Activated CD8-positive, alpha-beta memory T cell treated with anti-CD3 and anti-CD28 coated beads for 48 hours (primary cell): ENCODE results near the gene CPSF2.

Source experiments
- DNase-seq, 3 experiments: peaks; one replicate each; pipeline ENCODE4 v3.0.0-alpha.2; 2020; ENCODE audit warnings: low read depth in 2 of 3, low spot score in 2 of 3

Gene CPSF2

DNA sequence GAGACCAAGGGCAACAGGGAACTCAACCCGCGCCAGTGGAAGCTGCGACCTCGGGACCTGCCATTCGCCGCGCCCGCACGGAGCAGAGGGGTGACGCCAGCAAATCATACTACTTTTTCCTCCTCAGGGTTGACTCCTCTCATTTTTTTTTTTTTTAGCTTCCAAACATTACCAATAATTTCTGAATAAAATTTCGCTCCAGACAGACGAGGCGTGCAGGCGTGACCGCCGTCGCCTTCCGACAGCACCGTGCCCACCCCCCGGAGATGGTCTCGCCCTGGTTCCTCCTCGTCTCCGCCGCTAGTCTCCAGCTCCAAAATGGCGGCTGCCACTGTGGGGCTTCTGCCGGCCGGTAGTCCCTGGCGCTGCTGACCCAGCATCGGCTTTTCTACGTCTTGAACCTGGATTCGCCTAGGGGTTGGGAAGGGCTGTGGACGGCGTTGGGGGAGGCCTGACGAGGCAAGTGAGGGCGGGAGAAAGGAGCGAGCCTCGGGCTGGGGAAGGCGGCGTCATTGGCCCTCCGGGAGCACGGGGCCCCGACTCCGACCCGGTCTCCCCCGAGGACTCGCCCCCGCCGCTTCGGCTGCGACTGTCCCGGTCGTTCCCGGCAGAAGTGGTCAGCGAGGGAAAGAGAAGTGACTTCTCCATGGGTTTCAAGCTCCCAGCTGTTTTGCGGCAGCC lies at the start of gene CPSF2, which contains the start of gene NDUFB1:
CPSF2 (plus strand) TSS at position 300 of the 681 bp plus-strand sequence. CDS start 9,016 bp downstream, outside the sequence.
NDUFB1 (minus strand) TSS at position 37 of the 681 bp plus-strand sequence. CDS start 4,069 bp downstream, outside the sequence.
- peak; percentile 61 to 74 (median 70) for DNase-seq

DNA sequence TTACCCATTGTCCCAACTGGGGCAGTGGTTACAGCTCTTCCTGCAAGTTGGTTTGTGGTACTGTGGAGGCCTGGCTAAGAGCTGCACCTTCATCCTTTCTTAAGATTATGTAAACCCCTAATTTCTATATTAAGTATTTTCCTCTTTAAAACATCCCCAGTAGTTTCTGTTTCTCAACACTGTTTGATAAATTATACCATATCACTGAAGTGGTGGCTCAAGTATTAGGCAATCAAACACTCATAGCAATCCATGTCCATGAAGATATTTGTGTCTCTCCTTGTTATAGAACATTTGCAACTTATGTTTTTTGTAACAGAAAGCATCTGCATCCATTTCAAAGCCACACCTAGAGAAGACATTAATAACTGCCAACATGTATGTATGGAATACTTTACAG lies 47.2 kb upstream of the CPSF2 start:
- DNase-seq: no peak

DNA sequence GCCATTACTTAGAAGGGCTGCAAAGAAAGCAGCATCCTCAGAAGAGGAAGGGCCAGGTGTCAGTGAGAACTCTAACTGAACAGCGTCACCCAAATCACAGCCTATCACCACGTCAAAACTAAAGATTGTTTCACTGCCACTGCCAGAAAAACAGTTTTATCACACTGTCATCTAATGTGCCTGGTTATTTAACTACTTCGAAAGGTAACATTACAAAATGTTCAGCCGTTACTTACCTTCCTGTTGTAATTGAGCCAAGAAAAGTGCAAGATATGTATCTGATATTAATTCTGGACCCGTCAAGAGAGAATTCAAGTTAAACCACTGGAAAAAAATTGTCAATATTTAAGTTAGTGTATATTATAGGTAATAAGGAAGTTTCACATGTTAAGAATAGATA lies 33.3 kb upstream of the CPSF2 start:
- DNase-seq: no peak

DNA sequence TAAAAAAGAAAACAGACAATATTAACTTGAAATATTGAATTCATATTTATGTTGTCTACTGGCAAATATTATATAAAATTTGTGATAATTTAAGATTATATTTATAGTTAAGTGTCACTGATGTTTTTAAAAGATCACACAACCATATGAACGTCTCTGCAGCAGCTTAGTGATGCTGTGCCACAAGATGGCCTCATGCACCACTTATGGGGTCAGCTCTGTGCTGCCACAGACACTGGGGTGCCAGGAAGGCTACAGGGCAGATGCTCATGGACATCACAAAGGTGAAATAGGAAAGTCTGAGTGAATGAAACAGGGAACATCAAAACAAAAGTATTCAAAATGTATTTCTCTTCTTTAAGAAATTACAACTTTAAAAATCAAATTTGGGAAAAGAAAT lies 28.4 kb upstream of the CPSF2 start:
- DNase-seq: no peak

- DNase-seq: no peak
Observed at GRCh38 chr14:92099802-92100201, 22.0 kb upstream of the CPSF2 start.

DNA sequence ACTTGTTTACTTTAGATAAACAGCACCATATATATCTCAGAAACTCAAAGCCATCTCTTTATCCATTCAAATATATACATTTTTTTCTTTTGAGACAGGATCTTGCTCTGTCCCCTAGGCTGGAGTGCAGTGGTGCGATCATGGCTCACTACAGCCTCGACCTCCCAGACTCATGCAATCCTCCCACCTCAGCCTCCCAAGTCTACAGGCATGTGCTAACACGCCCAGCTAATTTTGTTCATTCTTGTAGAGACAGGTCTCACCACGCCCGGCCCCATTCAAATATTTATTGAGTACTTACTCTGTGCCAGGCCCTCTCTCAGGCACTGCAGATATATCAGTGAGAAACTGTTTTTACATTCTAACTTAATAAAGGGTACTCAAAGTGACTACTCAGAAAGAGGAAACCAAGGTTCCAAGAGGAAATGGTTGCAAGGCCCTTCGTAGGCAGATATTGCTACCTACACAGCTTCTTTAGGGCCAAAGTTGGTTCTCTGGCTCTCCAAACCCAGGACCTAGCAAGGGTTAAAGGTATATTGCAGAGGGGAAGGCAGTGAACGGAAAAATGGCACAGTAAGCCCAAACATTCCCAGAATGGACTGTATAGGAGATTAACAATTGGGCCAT lies 18.3 kb upstream of the CPSF2 start:
- no peak for DNase-seq

DNA sequence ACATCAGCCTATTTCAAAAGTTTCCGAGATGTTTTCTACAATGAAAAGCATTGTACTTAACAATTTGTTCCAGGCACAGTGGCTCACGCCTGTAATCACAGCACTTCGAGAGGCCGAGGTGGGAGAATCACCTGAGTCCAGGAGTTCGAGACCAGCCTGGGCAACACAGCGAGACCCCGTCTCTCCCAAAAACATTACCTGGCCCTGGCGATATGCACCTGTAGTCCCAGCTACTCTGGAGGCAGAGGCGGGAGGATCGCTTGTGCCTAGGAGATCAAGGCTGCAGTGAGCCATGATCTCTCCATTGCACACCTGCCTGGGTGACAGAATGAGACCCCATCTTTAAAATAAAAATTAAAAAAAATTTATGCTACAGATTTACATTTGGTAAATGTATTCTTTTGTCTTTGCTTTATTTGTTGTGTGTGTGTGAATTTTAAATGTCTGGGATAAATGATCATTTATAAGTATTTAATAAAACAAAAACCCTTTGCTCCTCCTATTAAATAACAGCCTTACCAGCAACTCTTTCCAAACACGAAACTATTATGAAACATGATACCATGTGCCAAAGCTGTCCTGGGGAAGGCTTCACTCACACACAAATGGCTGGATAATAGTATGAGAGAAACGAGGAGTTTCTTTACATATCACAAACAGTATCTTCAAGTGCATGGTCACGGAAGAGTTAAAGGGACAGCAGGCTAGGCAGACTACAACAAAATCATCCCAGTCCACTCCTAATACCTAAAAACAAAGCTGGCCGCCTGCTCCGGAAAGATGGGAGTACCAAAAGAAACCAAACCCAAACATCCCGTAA lies 16.5 kb upstream of the CPSF2 start:
- no peak for DNase-seq

GRCh38 chr14:92105893-92106142 lies 16.0 kb upstream of the CPSF2 start:
- DNase-seq: no peak

DNA sequence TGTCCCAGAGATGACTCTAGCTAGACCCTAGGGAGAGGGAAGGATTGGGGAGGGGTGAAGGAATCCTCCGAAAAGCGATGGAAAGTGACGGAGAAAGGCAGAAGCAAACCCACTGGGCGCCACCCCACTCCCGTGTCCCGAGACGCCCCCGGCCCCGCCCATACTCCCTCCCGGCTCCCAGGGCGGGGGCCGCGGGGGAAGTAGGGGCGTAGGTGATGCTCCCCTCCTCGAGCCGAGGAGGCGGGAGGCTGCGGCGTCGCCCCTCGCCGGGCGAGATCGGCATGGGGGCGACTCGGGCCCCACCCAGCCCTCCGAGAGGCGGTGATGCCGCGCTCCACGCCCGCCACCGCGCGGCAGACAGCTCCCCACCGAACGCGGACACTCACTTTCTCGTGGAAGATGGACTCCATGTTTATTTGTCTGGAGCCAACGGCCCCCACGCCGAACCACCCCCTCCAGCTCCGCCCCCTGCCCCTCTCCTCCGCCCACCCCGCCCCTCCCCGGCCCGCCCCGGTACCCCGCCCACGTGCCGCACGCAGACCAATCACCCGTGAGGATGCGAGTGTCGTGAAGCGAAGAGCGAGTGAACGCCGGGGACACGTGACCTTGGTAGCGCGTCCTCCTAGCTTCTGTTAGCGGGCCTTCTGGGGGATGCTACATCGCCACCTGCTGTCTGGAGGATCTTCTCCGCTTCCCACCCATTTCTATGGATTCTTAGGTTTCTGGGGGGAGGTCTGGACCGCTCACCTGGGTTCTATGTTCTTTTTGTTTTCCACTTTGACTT lies 15.4 kb upstream of the CPSF2 start, which contains the start of gene ATXN3:
ATXN3 (minus strand) TSS at position 440 of the 784 bp plus-strand sequence; CDS start at position 410, 30 bp downstream.
- DNase-seq: peak; percentile 74 to 88 (median 85)

GRCh38 chr14:92108345-92109254 lies 13.2 kb upstream of the CPSF2 start:
- no peak for DNase-seq

GRCh38 chr14:92109490-92109889 lies 12.3 kb upstream of the CPSF2 start:
- DNase-seq: no peak

DNA sequence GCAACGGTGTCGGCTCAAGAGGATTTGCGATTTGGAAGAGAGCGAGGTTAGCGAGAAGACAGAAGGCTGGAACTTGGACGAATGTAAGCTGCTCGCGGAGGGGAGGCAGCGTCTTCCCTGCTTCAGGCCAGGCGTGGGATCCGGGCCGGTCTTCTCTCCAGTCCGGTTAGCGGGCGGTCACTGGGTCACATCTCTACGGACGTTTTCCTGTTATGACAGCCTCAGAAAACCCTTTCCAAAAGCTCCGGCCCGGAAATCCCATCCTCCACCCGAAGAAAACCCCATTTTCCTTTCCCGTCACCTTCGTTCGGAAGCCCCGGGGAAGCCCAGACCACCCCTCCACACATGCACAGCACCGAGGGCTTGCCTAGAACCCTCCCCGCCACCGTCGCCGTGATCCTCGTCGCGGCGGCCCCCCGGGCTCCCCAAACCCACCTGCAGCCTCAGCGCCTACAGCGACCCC lies 531 bp upstream of the CPSF2 start:
- DNase-seq: peak in 1 of 3 experiments; percentile 54

DNA sequence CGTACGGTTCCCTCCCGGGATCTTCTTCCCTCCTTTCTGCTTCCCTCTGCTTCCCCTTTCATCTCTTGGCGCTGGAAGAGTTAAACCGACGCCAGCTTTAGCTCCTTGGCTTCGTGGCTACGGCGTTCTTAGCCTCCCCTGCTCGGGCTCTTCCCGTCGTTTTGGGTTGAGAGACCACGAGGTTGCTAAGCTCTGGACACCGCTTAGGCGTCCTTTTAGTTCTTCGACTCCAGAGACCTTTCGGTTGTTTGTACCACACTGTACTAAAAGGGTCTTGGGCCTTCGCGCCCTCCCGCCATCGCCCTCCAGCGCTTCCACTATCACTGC lies 545 bp downstream of the CPSF2 start:
- no peak for DNase-seq

- no peak for DNase-seq
Observed at GRCh38 chr14:92122761-92123160, 992 bp downstream of the CPSF2 start.

- no peak for DNase-seq
Observed at GRCh38 chr14:92134456-92134855, 12.7 kb downstream of the CPSF2 start.

DNA sequence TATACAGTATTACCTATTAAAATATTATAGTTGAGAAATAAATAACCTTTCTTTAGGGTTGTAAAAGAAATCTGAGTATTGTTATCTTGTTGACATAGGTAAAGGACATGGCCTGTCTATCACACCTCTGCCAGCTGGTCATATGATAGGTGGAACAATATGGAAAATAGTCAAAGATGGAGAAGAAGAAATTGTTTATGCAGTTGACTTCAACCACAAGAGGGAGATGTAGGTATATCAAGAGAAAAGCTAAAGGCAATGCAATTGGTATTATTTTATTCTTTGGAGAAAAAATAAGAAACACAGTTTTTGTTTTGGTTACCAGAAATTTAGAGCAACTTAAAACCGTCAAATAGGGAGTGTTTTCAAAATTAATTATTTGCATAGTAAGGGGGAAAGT lies 13.5 kb downstream of the CPSF2 start:
- no peak for DNase-seq

- no peak for DNase-seq
Observed at GRCh38 chr14:92143309-92143708, 21.5 kb downstream of the CPSF2 start.

DNA sequence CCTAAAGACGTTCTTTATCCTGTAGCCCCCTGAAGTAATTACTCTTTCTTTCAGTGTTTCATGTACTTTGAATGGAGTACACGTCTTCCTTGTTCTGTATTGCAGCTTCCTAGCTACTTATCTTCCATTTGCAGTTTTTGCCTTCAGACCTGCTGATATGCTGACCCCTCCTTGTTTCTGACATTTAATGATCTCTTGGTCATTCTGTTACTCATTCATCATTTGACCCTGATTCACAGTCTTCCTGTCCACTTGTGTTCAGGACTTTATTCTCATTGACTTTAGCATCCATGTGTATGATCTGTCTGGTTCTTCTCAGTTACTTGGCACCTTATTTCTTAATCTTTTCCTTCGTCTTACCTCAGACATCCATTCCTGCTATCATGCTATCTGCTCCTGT lies 22.2 kb downstream of the CPSF2 start:
- no peak for DNase-seq

GRCh38 chr14:92144708-92145107 lies 22.9 kb downstream of the CPSF2 start:
- DNase-seq: no peak

DNA sequence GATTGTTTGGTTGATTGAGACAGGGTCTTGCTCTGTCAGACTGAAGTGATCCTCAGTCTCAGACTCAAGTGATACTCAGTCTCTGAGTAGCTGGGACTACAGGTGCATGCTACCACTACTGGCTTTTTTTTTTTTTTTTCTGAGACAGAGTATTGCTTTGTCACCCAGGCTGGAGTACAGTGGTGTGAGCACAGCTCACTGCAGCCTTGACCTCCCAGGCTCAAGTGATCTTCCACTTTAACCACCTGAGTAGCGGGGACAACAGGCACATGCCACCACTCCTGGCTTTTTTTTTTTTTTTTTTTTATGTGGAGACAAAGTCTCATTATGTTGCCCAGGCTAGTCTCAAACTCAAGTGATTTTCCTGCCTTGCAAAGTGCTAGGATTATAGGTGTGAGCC lies 31.8 kb downstream of the CPSF2 start:
- DNase-seq: no peak
